ENCODE data around the gene MYLK4. TPM values are rescaled to one million over a fixed set of nuclear protein-coding genes. Genes with fewer than 3 reads are reported as not detected.
A peak's percentile ranks its signal among the peaks of the same experiment; 100 is the strongest.

MYLK4 gene
- total RNA-seq, 4 donors from 2014 or later, result 2.4 to 46.7 (median 26.9) TPM

- H3K4me3 ChIP-seq, result no peak overlapping the region
- H3K36me3 ChIP-seq, result no peaks in the 10 kb centered on the region
- no peak for TF ChIP-seq POLR2A (IDR thresholded peaks at IDR 0.05)
- TF ChIP-seq CTCF (IDR thresholded peaks at IDR 0.05 in 4 of 5, conservative IDR thresholded peaks at IDR 0.05 in 1 of 5), result no peak
- in situ Hi-C loops (cut with MboI; ENCODE audit: low sequenced_read_pairs in 4 of 4) (no loop called here), intact Hi-C loops (cut with DNase I; ENCODE audit: low total_unique reads) (loop anchor here (5.0 kb wide), 1 partner anchor 1140 kb away; no protein-coding TSS in a partner anchor)
- DNase-seq (no peak), ATAC-seq (no peak)
- H3K27me3 ChIP-seq, result no peaks in the 10 kb centered on the region
- H3K4me1 ChIP-seq, result peaks cover 14 to 42% of the 10 kb centered on the region in 2 donors
- no peaks in the 10 kb centered on the region for H3K9me3 ChIP-seq
- H3K27ac ChIP-seq, result peak overlapping the region in 1 of 4 donors; percentile 19
These were observed 1.9 kb upstream of the MYLK4 start for GRCh38 chr6:2752477-2753109.

- H3K27ac ChIP-seq, result peak overlapping the region in 1 of 4 donors; percentile 19
- ATAC-seq (no peak), DNase-seq (no peak)
- H3K36me3 ChIP-seq, result no peaks in the 10 kb centered on the region
- no peaks in the 10 kb centered on the region for H3K9me3 ChIP-seq
- peaks cover 17 to 34% of the 10 kb centered on the region in 2 donors for H3K4me1 ChIP-seq
- intact Hi-C loops (cut with DNase I; ENCODE audit: low total_unique reads), result loop anchor here (2.0 to 5.0 kb wide), 2 partner anchors 1140 to 1155 kb away; no protein-coding TSS in a partner anchor
- TF ChIP-seq POLR2A (IDR thresholded peaks at IDR 0.05) (no peak), CTCF (IDR thresholded peaks at IDR 0.05 in 4 of 5, conservative IDR thresholded peaks at IDR 0.05 in 1 of 5) (no peak)
- in situ Hi-C loops (cut with MboI; ENCODE audit: low sequenced_read_pairs in 4 of 4), result no loop called here
- no peak overlapping the region for H3K4me3 ChIP-seq
- no peaks in the 10 kb centered on the region for H3K27me3 ChIP-seq
These were observed 1.1 kb upstream of the MYLK4 start for GRCh38 chr6:2751871-2752270.

DNA sequence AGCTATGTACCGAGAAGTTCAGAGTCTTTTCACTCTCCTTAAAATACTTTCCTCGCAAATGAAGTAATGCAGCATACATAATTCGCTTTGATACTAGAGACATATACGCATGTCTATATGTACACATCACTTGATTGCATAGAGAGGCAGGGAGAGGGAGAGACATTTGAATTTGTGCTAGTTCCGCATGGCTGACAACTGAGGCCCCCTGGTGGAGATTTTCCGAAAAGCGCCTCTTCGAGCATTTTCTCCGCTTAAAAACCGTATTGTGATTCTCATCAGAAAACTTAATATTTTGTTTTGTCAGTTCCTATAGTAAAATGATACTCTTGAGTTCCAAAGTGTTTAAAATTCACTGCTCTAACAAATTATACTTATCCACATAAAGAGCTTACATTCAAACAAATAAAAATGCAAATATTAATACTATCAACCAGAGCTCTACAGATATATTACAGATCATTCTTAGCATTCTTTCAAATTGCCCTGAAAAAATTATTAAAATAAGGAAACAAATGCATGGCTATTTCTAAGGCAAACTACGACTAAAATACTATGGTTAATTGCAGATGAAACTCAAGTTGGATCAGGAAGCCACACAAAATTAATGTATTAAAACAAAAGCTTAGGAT lies 637 bp downstream of the MYLK4 start:
- peaks cover 24 to 28% of the 10 kb centered on the region in 2 donors for H3K4me1 ChIP-seq
- intact Hi-C loops (cut with DNase I; ENCODE audit: low total_unique reads) (loop anchor here (2.0 to 5.0 kb wide), 2 partner anchors 1138 to 1153 kb away; no protein-coding TSS in a partner anchor), in situ Hi-C loops (cut with MboI; ENCODE audit: low sequenced_read_pairs in 4 of 4) (loop anchor here in 1 of 4 donors (25.0 kb wide), 1 partner anchor 1163 kb away; no protein-coding TSS in a partner anchor)
- ATAC-seq (no peak), DNase-seq (no peak)
- no peaks in the 10 kb centered on the region for H3K9me3 ChIP-seq
- H3K4me3 ChIP-seq, result peak overlapping the region in 3 of 4 donors; percentile 26 to 56 (median 43)
- H3K27ac ChIP-seq, result peak overlapping the region in 2 of 4 donors; percentile 62 to 74
- TF ChIP-seq CTCF (IDR thresholded peaks at IDR 0.05 in 4 of 5, conservative IDR thresholded peaks at IDR 0.05 in 1 of 5) (peak; percentile 59 to 87 (median 75)), POLR2A (IDR thresholded peaks at IDR 0.05) (no peak)
- no peaks in the 10 kb centered on the region for H3K27me3 ChIP-seq
- no peaks in the 10 kb centered on the region for H3K36me3 ChIP-seq

- no peaks in the 10 kb centered on the region for H3K27me3 ChIP-seq
- intact Hi-C loops (cut with DNase I; ENCODE audit: low total_unique reads), result no loop called here
- DNase-seq, result no peak
- no peak for ATAC-seq
- H3K27ac ChIP-seq, result peak overlapping the region in 3 of 4 donors; percentile 19 to 74 (median 31)
- TF ChIP-seq CTCF (IDR thresholded peaks at IDR 0.05 in 4 of 5, conservative IDR thresholded peaks at IDR 0.05 in 1 of 5) (no peak), POLR2A (IDR thresholded peaks at IDR 0.05) (no peak)
- peaks cover 37 to 39% of the 10 kb centered on the region in 2 donors for H3K4me1 ChIP-seq
- H3K9me3 ChIP-seq, result no peaks in the 10 kb centered on the region
- in situ Hi-C loops (cut with MboI; ENCODE audit: low sequenced_read_pairs in 4 of 4), result loop anchor here in 1 of 4 donors (25.0 kb wide), 1 partner anchor 1161 kb away; no protein-coding TSS in a partner anchor
- no peaks in the 10 kb centered on the region for H3K36me3 ChIP-seq
- peak overlapping the region in 2 of 4 donors; percentile 43 to 56 for H3K4me3 ChIP-seq
These were observed 2.5 kb downstream of the MYLK4 start for GRCh38 chr6:2748183-2748582.

Measured in gastrocnemius medialis (tissue), 4 donors.